DMS53 treated with DMSO at 0.1 percent for 48 hours (cell line): ENCODE measurements around the gene B3GALT6.
A peak's percentile ranks its signal among the peaks of the same experiment; 100 is the strongest.

ENCODE experiments used
- DNase-seq: peaks from one replicate; lab custom pipeline; 2025; ENCODE audit not compliant: unreplicated experiment; lab: John Stamatoyannopoulos, UW

The B3GALT6 gene

DNA sequence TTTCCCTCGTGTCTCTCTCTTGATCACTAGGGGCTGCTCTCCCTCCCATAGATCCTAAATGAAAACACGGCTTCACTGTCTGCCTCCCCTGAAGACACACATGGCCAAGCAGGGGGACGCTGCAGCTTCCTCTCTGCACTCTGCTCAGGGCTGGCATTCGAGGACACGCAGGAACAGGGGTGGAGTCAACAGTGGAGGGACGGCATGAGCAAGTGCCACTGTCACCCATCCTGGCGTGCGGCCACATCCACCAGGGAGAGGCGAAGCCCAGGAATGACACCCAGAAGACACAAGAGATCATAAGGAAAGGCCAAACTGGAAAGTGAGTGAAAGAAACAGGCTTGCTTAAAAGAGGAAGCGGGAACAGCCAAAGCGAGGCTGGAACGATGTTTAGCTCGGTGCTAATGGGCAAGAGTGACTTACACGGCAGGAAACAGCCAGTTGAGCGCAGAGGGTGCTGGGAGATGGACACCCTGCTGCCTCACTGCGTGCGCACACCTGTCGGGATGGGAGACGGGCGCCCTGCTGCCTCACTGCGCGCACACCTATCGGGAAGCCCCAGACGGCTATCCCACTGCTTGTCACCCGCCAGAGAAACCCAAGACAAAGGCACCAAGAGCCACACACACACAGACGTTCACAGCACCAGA lies 28.0 kb downstream of the B3GALT6 start:
- no peak for DNase-seq

- no peak for DNase-seq
These were observed 29.0 kb downstream of the B3GALT6 start for GRCh38 chr1:1260843-1261560.

- DNase-seq: no peak
These were observed 30.0 kb downstream of the B3GALT6 start for GRCh38 chr1:1262071-1262470.

- no peak for DNase-seq
These were observed 30.7 kb downstream of the B3GALT6 start for GRCh38 chr1:1262758-1263157.

GRCh38 chr1:1264026-1264425 lies 32.0 kb downstream of the B3GALT6 start:
- DNase-seq: no peak

GRCh38 chr1:1264868-1265272 lies 32.8 kb downstream of the B3GALT6 start:
- no peak for DNase-seq

- DNase-seq: no peak
These were observed 35.6 kb downstream of the B3GALT6 start for GRCh38 chr1:1267488-1268283.

DNA sequence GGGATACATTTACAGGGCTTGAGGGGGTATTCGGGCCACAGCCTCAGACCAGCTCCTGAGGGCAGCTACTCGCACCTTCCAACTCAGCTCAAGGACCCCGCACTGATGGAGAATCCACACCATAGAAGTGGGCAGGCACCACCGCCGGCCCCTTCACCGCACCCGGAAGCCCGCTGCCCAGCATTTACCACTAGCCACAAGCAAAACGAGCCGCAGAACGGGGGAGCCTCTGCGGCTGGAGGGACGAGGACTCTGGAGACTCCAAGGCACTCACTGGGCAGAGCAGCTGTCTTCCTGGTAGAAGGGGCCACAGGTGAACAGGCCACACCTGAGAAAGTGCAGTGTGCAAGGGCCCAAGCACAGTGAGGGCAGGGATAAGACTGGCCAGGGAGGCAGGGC lies 36.2 kb downstream of the B3GALT6 start:
- no peak for DNase-seq

- no peak for DNase-seq
These were observed 38.8 kb downstream of the B3GALT6 start for GRCh38 chr1:1270813-1271212.

DNA sequence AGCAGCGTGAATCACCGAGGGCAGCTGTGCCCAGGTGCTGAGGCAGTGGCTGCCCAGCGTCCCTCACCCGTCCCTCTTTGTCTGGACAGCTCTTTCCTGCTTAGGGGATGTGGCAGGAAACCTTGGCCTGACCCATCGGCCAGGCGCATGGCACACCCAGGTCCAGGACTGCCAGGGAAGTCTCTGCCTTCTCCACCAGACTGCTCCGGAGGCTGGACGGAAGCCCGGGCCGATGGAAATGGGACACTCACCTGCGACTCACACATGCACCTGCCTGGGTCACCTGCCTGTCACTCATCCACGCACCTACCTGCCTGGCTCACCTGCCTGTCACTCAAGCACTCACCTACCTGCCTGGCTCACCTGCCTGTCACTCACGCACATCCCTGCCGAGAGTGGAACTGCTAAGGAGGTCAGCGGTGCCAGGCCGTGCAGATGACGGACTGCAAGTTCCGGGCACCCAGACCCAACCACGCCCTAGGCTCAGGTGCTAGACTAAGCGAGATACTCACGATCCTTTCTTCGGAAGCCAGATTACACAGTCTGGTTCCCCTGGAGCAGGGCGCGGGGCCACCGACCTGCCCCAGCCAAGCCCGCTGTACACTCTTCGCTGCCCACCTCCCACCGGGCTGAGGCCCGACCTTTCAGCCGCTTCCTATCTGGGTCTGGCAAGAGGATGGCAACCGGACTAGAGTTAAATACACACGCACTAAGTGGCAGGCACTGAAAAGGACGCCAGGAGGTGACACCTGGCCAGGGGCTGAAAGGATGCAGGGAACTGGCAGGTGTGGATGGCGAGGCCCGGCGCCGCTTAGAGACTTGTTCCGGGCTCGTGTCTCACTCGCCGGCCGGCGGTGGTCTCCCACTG lies 40.5 kb downstream of the B3GALT6 start:
- DNase-seq: peak; percentile 92

- DNase-seq: no peak
These were observed 41.1 kb downstream of the B3GALT6 start for GRCh38 chr1:1273209-1273511.

DNA sequence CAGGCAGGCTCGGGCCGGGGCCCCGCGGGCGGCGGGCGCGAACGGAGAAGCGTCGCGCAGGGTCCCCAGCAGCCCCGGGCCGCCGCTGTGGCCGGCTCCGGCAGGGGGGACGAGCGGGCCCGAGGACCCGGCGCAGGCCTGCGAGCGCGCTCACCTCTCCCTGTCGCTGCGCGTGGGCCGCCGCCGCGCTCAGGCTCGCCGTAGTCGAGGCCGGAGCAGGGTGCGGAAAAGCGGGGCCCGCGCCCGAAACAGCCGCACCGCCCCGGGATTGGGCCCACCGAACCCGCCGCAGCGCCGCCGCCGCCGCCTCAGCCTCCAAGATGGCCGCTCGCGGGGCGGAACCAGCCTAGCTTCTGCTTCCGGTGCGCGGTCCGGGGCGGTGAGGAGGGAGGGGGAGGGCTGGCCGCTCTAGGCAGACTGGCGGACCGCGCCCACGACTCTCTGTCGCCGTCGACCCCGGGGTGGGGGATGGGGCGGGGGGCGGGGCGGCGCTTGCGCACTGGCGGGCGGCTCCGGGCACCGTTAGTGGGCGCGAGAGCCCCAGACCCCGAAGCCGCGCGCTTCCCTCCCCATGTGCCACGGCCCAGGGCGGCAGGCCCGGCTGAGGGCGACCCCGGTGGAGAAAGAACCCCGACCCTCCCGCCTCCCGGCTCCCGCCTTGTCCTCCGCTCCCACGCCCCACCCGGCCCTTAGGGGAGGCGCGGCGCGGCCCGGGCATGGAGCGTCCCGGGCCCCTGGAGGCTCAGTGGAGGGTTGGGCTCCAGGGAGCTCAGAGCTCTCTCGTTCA lies 41.7 kb downstream of the B3GALT6 start, which contains the start of gene UBE2J2:
TSS of gene UBE2J2 (minus strand) at position 343 of the 787 bp plus-strand sequence. CDS start 5,862 bp downstream, outside the sequence.
- peak; percentile 49 for DNase-seq

- no peak for DNase-seq
These were observed 42.4 kb downstream of the B3GALT6 start for GRCh38 chr1:1274299-1274930.

GRCh38 chr1:1274931-1275431 lies 42.9 kb downstream of the B3GALT6 start:
- DNase-seq: no peak

DNA sequence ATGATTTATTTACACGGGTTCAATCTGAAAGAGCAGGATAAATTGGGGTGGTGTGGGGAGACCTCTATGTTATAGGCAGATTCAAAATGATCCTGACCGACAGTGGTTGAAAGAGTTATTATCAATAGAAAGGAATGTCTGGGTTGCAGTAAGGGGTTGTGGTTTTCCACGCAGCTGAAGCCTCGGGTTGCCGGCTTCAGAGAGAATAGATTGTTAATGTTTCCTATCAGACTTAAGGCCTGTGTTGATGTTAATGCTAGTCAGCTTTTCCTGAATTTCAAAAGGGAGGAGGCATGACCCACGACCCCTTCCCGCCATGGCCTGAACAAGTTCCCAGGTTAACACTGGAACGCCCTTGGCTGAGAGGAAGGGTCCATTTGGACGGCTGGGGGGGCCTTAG lies 43.8 kb downstream of the B3GALT6 start:
- no peak for DNase-seq

DNA sequence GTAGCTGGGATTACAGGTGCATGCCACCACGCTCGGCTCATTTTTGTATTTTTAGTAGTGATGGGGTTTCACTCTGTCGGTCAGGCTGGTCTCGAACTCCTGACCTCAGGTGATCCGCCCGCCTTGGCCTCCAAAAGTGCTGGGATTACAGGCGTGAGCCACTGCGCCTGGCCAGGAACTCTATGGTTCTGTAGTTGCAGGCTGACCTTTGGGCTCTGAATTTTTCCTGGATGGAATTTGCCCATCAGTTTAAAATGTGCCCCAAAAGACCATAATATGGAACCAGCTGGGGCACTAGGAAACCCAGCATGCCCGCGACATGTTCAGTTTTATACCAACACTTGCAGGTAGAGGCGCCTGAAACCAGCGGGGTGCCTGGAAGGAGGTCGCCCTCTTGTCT lies 46.6 kb downstream of the B3GALT6 start:
- no peak for DNase-seq

- no peak for DNase-seq
These were observed 47.0 kb downstream of the B3GALT6 start for GRCh38 chr1:1279028-1279427.

DNA sequence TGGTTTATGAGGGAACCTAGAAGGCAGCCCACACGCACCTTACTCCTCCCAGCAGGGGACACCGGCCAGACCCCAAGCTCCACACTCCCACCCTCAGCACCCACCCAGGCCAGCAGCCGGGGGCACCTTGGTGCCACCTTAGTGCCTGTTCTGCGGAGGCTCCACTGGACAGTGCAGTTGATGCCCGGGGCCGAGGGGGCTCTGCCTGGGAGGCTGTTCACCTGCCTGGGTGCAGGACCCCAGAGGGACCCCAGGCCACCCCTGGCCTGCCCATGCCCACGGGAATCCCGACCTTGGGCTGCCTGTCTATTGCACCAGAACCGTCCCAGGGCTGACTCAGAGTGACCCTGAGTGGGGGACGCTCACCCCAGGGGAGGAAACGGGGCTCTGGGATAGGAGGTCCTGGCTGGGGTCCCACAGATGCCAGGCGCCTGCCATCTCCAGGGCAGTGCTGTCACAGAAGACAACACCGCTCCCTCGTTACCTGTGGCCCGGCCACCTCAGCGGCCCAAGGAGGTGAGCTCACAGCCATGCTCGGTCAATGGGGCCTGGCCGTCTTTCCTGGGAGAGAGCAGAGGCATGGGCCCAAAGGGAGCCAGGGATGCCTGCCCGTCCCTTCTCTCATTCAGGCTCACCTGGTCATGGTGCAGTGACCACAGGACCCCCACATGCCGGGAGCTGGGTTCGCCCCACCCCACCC lies 48.9 kb downstream of the B3GALT6 start:
- DNase-seq: no peak
